ENCODE results near the gene TMEM14C.
"Not testable (repeated sequence)": the region's sequence is repeated elsewhere in the genome, so short reads cannot be mapped to it uniquely, and the experiment has no call there.

Gene TMEM14C

GRCh38 chr6:10721850-10722569 is 860 bp upstream of the TMEM14C start:
- peak overlapping the region; percentile 82 for H3K4me3 ChIP-seq (ENCODE audit: extremely low read depth, insufficient read depth, low read length, poor library complexity, severe bottlenecking)
- peaks cover 13% of the 10 kb centered on the region for H3K9me3 ChIP-seq (ENCODE audit: control insufficient read depth, low read length)
- H3K27ac ChIP-seq (ENCODE audit: low read depth, low read length, severe bottlenecking), result peak overlapping the region; percentile 91
- WGBS, 2 experiments (ENCODE audit: insufficient coverage in 2 of 2), result 92 to 96% methylated on average over 6 to 7 of the region's 11 CpGs
- peaks cover 25% of the 10 kb centered on the region for H3K36me3 ChIP-seq (ENCODE audit: control insufficient read depth, insufficient read depth, low read length)
- peaks cover 16% of the 10 kb centered on the region for H3K4me1 ChIP-seq (ENCODE audit: control insufficient read depth, insufficient read depth, low read length, poor library complexity, severe bottlenecking)

DNA sequence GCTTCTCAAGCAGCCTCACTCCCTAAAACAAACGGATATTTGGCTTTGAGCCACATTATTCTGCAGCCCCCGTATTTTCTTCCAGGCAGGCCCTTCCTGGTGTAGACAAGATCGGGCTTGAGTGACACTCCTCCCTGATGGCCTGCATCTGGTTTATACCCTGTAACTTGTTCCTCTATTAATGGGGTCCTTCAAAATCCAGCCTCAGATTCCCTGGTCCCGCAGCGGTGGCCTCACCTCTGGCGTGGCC is 375 bp upstream of the TMEM14C start:
- H3K27ac ChIP-seq (ENCODE audit: low read depth, low read length, severe bottlenecking), result peak overlapping the region; percentile 91
- peak overlapping the region; percentile 82 for H3K4me3 ChIP-seq (ENCODE audit: extremely low read depth, insufficient read depth, low read length, poor library complexity, severe bottlenecking)
- peaks cover 12% of the 10 kb centered on the region for H3K9me3 ChIP-seq (ENCODE audit: control insufficient read depth, low read length)
- WGBS, 2 experiments (ENCODE audit: insufficient coverage in 2 of 2), result 19 to 21% methylated on average over 6 of the region's 6 CpGs
- H3K36me3 ChIP-seq (ENCODE audit: control insufficient read depth, insufficient read depth, low read length), result peaks cover 28% of the 10 kb centered on the region
- H3K4me1 ChIP-seq (ENCODE audit: control insufficient read depth, insufficient read depth, low read length, poor library complexity, severe bottlenecking), result peaks cover 16% of the 10 kb centered on the region

DNA sequence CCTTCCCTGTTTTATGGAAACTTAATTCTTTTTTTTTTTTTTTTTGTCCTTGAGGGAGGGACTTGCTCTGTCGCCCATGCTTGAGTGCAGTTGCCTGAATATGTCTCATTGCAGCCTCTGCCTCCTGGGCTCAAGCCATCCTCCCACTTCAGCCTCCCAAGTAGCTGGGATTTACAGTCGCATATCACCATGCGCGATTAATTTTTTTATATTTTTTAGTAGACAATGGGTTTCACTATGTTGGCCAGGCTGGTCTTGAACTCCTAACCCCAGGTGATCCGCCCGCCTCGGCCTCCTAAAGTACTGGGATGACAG is 654 bp downstream of the TMEM14C start:
- peak overlapping the region; percentile 91 for H3K27ac ChIP-seq (ENCODE audit: low read depth, low read length, severe bottlenecking)
- H3K4me1 ChIP-seq (ENCODE audit: control insufficient read depth, insufficient read depth, low read length, poor library complexity, severe bottlenecking), result peaks cover 16% of the 10 kb centered on the region
- H3K36me3 ChIP-seq (ENCODE audit: control insufficient read depth, insufficient read depth, low read length), result peaks cover 38% of the 10 kb centered on the region
- peaks cover 2% of the 10 kb centered on the region for H3K9me3 ChIP-seq (ENCODE audit: control insufficient read depth, low read length)
- peak overlapping the region; percentile 82 for H3K4me3 ChIP-seq (ENCODE audit: extremely low read depth, insufficient read depth, low read length, poor library complexity, severe bottlenecking)
- WGBS, 2 experiments (ENCODE audit: insufficient coverage in 2 of 2), result 66 to 92% methylated on average over 3 to 4 of the region's 7 CpGs

- Histone ChIP-seq H3K4me3 (ENCODE audit: extremely low read depth, insufficient read depth, low read length, poor library complexity, severe bottlenecking) (no peak overlapping the region), H3K9me3 (ENCODE audit: control insufficient read depth, low read length) (no peaks in the 10 kb centered on the region), H3K27ac (ENCODE audit: low read depth, low read length, severe bottlenecking) (no peak overlapping the region), H3K36me3 (ENCODE audit: control insufficient read depth, insufficient read depth, low read length) (peaks cover 54% of the 10 kb centered on the region), H3K4me1 (ENCODE audit: control insufficient read depth, insufficient read depth, low read length, poor library complexity, severe bottlenecking) (peaks cover 16% of the 10 kb centered on the region)
- 87 to 91% methylated on average over 5 to 6 of the region's 6 CpGs for WGBS, 2 experiments (ENCODE audit: insufficient coverage in 2 of 2)
Observed at GRCh38 chr6:10725044-10725443, 2.2 kb downstream of the TMEM14C start.

GRCh38 chr6:10725716-10726115 is 2.8 kb downstream of the TMEM14C start:
- WGBS, 2 experiments (ENCODE audit: insufficient coverage in 2 of 2), result 89 to 93% methylated on average over 6 to 7 of the region's 9 CpGs
- Histone ChIP-seq H3K9me3 (ENCODE audit: control insufficient read depth, low read length) (no peaks in the 10 kb centered on the region), H3K4me3 (ENCODE audit: extremely low read depth, insufficient read depth, low read length, poor library complexity, severe bottlenecking) (no peak overlapping the region), H3K4me1 (ENCODE audit: control insufficient read depth, insufficient read depth, low read length, poor library complexity, severe bottlenecking) (peaks cover 16% of the 10 kb centered on the region), H3K27ac (ENCODE audit: low read depth, low read length, severe bottlenecking) (no peak overlapping the region), H3K36me3 (ENCODE audit: control insufficient read depth, insufficient read depth, low read length) (peaks cover 60% of the 10 kb centered on the region)

DNA sequence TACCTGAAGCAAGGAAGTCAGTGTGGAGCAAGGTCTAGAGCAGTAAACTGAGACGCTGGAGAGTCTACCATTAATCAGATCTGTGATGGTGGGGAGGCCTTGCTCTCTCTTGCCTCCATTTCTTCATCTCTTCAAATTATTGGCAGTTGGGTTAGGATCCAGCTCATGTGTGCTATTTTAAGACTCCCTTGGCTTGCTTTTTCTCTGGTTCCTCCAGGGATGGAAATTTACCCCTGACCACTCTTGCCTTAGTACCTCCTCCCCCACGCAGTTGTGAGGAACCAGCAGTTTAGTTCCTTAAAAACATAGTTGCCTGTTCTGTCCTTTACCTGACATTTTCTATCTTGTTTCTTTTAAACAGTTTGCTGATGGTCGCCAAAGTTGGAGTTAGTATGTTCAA is 7.4 kb downstream of the TMEM14C start:
- peaks cover 14% of the 10 kb centered on the region for H3K4me1 ChIP-seq (ENCODE audit: control insufficient read depth, insufficient read depth, low read length, poor library complexity, severe bottlenecking)
- WGBS, 2 experiments (ENCODE audit: insufficient coverage in 2 of 2), result 86 to 100% methylated on average over 1 to 3 of the region's 3 CpGs
- no peak overlapping the region for H3K4me3 ChIP-seq (ENCODE audit: extremely low read depth, insufficient read depth, low read length, poor library complexity, severe bottlenecking)
- H3K9me3 ChIP-seq (ENCODE audit: control insufficient read depth, low read length), result no peaks in the 10 kb centered on the region
- peaks cover 77% of the 10 kb centered on the region for H3K36me3 ChIP-seq (ENCODE audit: control insufficient read depth, insufficient read depth, low read length)
- H3K27ac ChIP-seq (ENCODE audit: low read depth, low read length, severe bottlenecking), result no peak overlapping the region

DNA sequence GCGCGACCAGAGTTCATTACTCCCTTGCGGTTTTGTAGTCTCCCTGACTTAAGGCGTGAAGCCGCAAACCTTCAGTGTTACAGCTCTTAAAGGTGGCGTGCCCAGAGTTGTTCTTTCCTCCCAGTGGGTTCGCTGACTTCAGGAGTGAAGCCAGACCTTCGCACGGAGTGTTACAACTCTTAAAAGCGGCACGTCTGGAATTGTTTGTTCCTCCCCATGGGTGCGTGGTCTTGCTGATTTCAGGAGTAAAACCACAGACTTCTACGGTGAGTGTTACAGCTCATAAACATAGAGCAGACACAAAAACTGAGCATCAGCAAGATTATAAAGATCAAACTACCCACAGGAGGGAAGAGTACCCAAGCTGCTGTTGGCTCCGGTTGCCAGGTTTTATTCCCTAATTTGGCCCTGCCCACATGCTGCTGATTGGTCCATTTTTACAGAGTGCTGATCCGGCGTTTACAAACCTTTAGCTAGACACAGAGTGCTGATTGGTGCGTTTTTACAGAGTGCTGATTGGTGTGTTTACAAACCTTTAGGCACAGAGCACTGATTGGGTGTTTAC is 10.4 kb downstream of the TMEM14C start:
- no peak overlapping the region for H3K4me3 ChIP-seq (ENCODE audit: extremely low read depth, insufficient read depth, low read length, poor library complexity, severe bottlenecking)
- WGBS, 2 experiments (ENCODE audit: insufficient coverage in 2 of 2), result 89 to 96% methylated on average over 12 to 17 of the region's 17 CpGs
- peaks cover 10% of the 10 kb centered on the region for H3K4me1 ChIP-seq (ENCODE audit: control insufficient read depth, insufficient read depth, low read length, poor library complexity, severe bottlenecking)
- H3K27ac ChIP-seq (ENCODE audit: low read depth, low read length, severe bottlenecking), result peak overlapping the region; percentile 17
- H3K9me3 ChIP-seq (ENCODE audit: control insufficient read depth, low read length), result no peaks in the 10 kb centered on the region
- H3K36me3 ChIP-seq (ENCODE audit: control insufficient read depth, insufficient read depth, low read length), result peaks cover 52% of the 10 kb centered on the region

DNA sequence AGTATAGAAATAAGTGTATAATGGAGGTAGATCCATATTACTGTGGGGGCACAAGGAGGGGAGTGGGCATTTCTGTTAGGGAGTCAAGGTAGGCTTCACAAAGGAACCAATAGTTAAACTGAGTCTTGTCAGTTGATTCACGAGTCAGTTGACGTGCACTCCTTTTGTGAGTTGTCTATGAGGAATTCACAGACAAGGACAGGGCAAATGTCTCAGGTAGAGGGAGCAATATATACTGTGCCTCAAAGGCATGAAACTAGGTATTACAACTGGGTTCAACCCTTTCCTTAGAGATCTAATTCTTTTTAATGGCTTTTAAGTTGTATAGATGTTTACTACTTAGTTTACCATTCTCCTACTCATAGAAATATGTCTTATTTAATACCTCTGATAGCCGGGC is 11.0 kb downstream of the TMEM14C start:
- no peak overlapping the region for H3K4me3 ChIP-seq (ENCODE audit: extremely low read depth, insufficient read depth, low read length, poor library complexity, severe bottlenecking)
- peaks cover 10% of the 10 kb centered on the region for H3K4me1 ChIP-seq (ENCODE audit: control insufficient read depth, insufficient read depth, low read length, poor library complexity, severe bottlenecking)
- H3K36me3 ChIP-seq (ENCODE audit: control insufficient read depth, insufficient read depth, low read length), result peaks cover 46% of the 10 kb centered on the region
- H3K27ac ChIP-seq (ENCODE audit: low read depth, low read length, severe bottlenecking), result no peak overlapping the region
- H3K9me3 ChIP-seq (ENCODE audit: control insufficient read depth, low read length), result no peaks in the 10 kb centered on the region
- WGBS, 2 experiments (ENCODE audit: insufficient coverage in 2 of 2), result 93 to 95% methylated on average over 2 to 3 of the region's 3 CpGs

- H3K36me3 ChIP-seq (ENCODE audit: control insufficient read depth, insufficient read depth, low read length), result peaks cover 31% of the 10 kb centered on the region
- H3K4me3 ChIP-seq (ENCODE audit: extremely low read depth, insufficient read depth, low read length, poor library complexity, severe bottlenecking), result no peak overlapping the region
- WGBS, 2 experiments (ENCODE audit: insufficient coverage in 2 of 2), result no CpG with 5 or more reads among the region's 2 CpGs
- H3K4me1 ChIP-seq (ENCODE audit: control insufficient read depth, insufficient read depth, low read length, poor library complexity, severe bottlenecking), result peaks cover 10% of the 10 kb centered on the region
- H3K27ac ChIP-seq (ENCODE audit: low read depth, low read length, severe bottlenecking), result no peak overlapping the region
- H3K9me3 ChIP-seq (ENCODE audit: control insufficient read depth, low read length), result no peaks in the 10 kb centered on the region
Observed at GRCh38 chr6:10736731-10737130, 13.9 kb downstream of the TMEM14C start.

DNA sequence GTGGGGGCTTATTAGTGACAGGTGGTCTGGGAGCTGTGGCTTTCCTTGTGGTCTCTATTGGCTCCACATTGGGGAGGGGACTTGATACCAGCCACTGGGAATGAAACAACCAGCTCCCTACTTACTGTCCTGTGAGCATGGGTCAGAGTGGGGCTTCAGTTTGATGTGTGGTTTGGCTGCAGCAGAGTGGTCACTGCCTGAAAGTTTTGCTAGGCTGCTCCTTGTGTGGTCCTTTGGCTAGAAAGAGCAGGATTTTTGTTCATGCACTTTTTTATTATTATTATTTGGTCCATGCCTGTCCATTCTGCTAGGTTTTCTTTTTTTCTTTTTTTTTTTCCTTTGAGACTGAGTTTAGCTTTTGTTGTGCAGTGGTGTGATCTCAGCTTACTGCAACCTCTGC is 17.2 kb downstream of the TMEM14C start:
- H3K9me3 ChIP-seq (ENCODE audit: control insufficient read depth, low read length), result no peaks in the 10 kb centered on the region
- H3K27ac ChIP-seq (ENCODE audit: low read depth, low read length, severe bottlenecking), result no peak overlapping the region
- peaks cover 3% of the 10 kb centered on the region for H3K4me1 ChIP-seq (ENCODE audit: control insufficient read depth, insufficient read depth, low read length, poor library complexity, severe bottlenecking)
- H3K4me3 ChIP-seq (ENCODE audit: extremely low read depth, insufficient read depth, low read length, poor library complexity, severe bottlenecking), result no peak overlapping the region
- peaks cover 18% of the 10 kb centered on the region for H3K36me3 ChIP-seq (ENCODE audit: control insufficient read depth, insufficient read depth, low read length)

- 86 to 93% methylated on average over 4 of the region's 4 CpGs for WGBS, 2 experiments (ENCODE audit: insufficient coverage in 2 of 2)
- H3K4me3 ChIP-seq (ENCODE audit: extremely low read depth, insufficient read depth, low read length, poor library complexity, severe bottlenecking); H3K4me1 ChIP-seq (ENCODE audit: control insufficient read depth, insufficient read depth, low read length, poor library complexity, severe bottlenecking); H3K9me3 ChIP-seq (ENCODE audit: control insufficient read depth, low read length); H3K27ac ChIP-seq (ENCODE audit: low read depth, low read length, severe bottlenecking): not testable (repeated sequence)
- peaks cover 18% of the 10 kb centered on the region for H3K36me3 ChIP-seq (ENCODE audit: control insufficient read depth, insufficient read depth, low read length)
Observed at GRCh38 chr6:10741643-10742042, 18.8 kb downstream of the TMEM14C start.

Data from mesodermal cell (in vitro differentiated cells).